Parathyroid adenoma (tissue), 2 donors: Measurements from ENCODE around the gene RNF112.
A peak's percentile ranks its signal among the peaks of the same experiment; 100 is the strongest.

ENCODE experiments used
- H2AFZ ChIP-seq: fragments of 300-600 bp; sonication (generic); one replicate; pipeline ENCODE4 v1.7.0; 2017; ENCODE audit warnings: antibody characterized with exemption, mild to moderate bottlenecking
- H3K27ac ChIP-seq: fragments of 300-600 bp; sonication (generic); one replicate; pipeline ENCODE4 v1.7.0; 2017
- H3K27me3 ChIP-seq: fragments of 300-600 bp; sonication (generic); one replicate; pipeline ENCODE4 v1.7.0; 2017; ENCODE audit warnings: low read length; ENCODE audit not compliant: control insufficient read depth, insufficient read depth
- H3K36me3 ChIP-seq: fragments of 300-600 bp; sonication (generic); one replicate; pipeline ENCODE4 v1.7.0; 2017; ENCODE audit warnings: low read length; ENCODE audit not compliant: control insufficient read depth, insufficient read depth
- H3K4me1 ChIP-seq: fragments of 300-600 bp; sonication (generic); one replicate; pipeline ENCODE4 v1.7.0; 2017; ENCODE audit warnings: control low read depth
- H3K4me2 ChIP-seq: fragments of 300-600 bp; sonication (generic); one replicate; pipeline ENCODE4 v1.7.0; 2017; ENCODE audit warnings: low read length
- H3K4me3 ChIP-seq: fragments of 300-600 bp; sonication (generic); one replicate; pipeline ENCODE4 v1.7.0; 2017; ENCODE audit warnings: low read depth, low read length
- H3K79me2 ChIP-seq: fragments of 300-600 bp; sonication (generic); one replicate; pipeline ENCODE4 v1.7.0; 2017; ENCODE audit warnings: control low read depth
- H3K9ac ChIP-seq: fragments of 300-600 bp; sonication (generic); one replicate; pipeline ENCODE4 v1.7.0; 2017; ENCODE audit warnings: mild to moderate bottlenecking
- H3K9me3 ChIP-seq: fragments of 300-600 bp; sonication (generic); one replicate; pipeline ENCODE4 v1.7.0; 2017; ENCODE audit warnings: low read length; ENCODE audit not compliant: control insufficient read depth
- TF ChIP-seq, protein P1 (sequence below): fragments of 300-600 bp; sonication (generic); IDR thresholded peaks from one replicate; pipeline ENCODE4 v1.7.0; 2017; ENCODE audit warnings: antibody characterized with exemption, mild to moderate bottlenecking
- donor health status: primary hyperparathyroidism.

The RNF112 gene

DNA sequence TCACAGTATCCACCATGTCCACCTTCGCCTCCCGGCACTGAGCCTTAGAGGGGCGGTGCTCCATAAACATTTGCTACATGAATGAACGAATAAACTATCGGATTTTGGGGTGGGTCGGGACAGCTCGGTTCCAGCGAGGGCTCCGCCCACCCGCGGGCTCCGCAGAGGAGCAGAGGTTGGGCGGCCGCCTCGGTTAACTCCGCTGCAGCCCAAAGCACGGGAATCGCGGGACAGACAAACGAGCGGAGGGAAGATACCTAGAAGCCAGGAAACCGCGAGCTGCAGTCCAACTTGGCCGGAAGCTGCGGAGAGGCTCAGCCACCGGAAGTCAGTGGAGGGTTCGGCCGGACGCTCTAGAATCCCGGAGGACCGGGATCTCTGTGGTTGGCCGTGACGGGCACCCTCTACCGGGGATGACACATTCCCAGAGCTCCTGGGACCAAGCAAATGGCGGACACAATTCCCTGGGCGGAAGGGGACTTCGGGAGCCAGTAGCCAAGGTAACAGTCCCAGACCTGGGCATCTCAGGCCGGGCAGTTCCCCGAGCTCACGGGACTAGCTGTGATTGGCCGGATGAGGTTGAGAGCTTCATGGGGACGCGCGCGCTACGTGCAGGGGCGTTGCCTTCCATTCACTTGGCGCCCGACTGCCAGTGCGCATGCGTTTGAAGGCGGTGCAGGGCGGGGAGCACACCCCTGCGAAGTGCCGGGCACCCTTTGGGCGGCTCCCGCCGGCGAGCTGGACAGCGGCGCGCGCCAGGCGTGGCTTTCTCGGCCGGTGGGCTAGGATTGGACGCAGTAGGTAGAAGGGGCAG is 33.2 kb upstream of the RNF112 start:
- Histone ChIP-seq H3K4me1 (peaks cover 7% of the 10 kb centered on the region), H3K36me3 (no peaks in the 10 kb centered on the region), H3K4me3 (peak overlapping the region; percentile 90), H3K9me3 (no peaks in the 10 kb centered on the region), H3K4me2 (peak overlapping the region; percentile 71), H2AFZ (peak overlapping the region; percentile 92), H3K27me3 (no peaks in the 10 kb centered on the region), H3K9ac (peak overlapping the region; percentile 70), H3K79me2 (peaks cover 2% of the 10 kb centered on the region), H3K27ac (peak overlapping the region; percentile 93)
- TF ChIP-seq, protein P1, sequence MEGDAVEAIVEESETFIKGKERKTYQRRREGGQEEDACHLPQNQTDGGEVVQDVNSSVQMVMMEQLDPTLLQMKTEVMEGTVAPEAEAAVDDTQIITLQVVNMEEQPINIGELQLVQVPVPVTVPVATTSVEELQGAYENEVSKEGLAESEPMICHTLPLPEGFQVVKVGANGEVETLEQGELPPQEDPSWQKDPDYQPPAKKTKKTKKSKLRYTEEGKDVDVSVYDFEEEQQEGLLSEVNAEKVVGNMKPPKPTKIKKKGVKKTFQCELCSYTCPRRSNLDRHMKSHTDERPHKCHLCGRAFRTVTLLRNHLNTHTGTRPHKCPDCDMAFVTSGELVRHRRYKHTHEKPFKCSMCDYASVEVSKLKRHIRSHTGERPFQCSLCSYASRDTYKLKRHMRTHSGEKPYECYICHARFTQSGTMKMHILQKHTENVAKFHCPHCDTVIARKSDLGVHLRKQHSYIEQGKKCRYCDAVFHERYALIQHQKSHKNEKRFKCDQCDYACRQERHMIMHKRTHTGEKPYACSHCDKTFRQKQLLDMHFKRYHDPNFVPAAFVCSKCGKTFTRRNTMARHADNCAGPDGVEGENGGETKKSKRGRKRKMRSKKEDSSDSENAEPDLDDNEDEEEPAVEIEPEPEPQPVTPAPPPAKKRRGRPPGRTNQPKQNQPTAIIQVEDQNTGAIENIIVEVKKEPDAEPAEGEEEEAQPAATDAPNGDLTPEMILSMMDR: peak; percentile 26

DNA sequence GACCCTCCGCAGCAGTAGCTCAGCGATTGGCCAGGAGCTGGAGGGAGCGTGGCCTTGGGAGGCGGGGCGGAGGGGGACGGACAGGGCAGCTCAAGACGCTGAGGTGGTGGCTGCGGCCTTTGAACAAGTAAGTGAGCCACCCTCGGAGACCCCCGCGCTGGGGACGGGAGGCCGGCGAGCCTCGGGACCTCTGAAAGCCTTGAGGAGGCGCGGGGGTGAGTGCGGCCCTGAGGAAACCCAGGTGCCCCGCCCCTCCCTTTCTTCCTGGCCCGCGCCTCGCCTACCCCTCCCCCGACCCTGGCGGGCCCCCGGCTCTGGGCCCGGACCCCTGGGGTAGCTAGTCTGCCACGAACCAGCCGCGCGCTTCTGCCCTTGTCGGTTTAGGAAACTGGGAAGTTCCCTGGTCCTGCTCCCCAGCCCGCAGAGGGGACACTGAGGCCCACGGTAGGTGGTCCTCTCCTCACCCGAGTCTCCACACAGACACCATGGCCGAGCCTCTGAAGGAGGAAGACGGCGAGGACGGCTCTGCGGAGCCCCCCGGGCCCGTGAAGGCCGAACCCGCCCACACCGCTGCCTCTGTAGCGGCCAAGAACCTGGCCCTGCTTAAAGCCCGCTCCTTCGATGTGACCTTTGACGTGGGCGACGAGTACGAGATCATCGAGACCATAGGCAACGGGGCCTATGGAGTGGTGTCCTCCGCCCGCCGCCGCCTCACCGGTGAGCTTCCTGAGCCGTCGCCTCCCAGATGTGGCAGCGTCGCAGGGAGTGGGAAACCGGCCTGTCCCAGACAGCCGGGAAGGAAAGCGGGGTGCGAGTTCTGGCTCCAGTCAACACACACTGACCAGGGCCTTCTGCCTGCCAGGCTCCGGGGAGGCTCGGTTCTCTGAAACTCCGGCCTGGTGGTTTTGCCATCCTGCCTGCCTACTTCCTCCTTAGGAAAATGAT is 32.3 kb upstream of the RNF112 start, which contains the start of gene MAPK7:
Gene MAPK7 (plus strand): TSS at position 83 of the 945 bp plus-strand sequence. CDS start 403 bp downstream, at position 486.
- peaks cover 7% of the 10 kb centered on the region for H3K4me1 ChIP-seq

DNA sequence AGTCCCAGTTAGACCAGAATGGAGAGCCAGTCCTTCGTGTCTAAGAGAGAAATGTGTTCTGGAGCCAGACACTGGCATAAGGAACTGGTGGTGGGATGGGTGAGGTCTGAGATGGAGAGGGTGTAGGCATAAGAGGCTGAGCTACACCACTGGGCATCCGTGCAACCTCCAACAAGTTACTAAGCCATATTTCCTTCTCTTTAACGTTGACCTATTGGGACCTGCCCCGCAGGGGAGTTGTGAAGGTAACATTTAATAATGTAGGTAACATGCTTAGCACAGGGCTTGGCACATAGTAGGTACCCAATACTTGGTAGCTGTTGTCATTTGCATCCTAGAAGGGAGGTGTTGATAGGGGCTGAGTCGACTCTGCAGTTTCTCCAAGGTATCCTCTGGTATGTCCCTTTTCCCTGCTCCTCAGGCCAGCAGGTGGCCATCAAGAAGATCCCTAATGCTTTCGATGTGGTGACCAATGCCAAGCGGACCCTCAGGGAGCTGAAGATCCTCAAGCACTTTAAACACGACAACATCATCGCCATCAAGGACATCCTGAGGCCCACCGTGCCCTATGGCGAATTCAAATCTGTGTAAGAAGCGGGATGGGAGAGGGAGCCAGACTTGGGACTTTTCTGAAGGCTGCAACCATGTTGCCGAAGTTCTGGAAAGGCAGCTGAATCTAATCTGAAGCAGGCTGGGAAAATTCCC is 31.5 kb upstream of the RNF112 start:
- H3K4me2 ChIP-seq: peak overlapping the region; percentile 71
- no peaks in the 10 kb centered on the region for H3K9me3 ChIP-seq
- TF ChIP-seq, protein P1: no peak
- no peak overlapping the region for H2AFZ ChIP-seq
- peaks cover 10% of the 10 kb centered on the region for H3K4me1 ChIP-seq
- no peaks in the 10 kb centered on the region for H3K36me3 ChIP-seq
- H3K9ac ChIP-seq: no peak overlapping the region
- peak overlapping the region; percentile 90 for H3K4me3 ChIP-seq
- H3K79me2 ChIP-seq: peaks cover 2% of the 10 kb centered on the region
- H3K27me3 ChIP-seq: no peaks in the 10 kb centered on the region
- H3K27ac ChIP-seq: no peak overlapping the region

More for the DNA sequence above, 32.3 kb upstream of the RNF112 start, which contains the start of gene MAPK7:
- Histone ChIP-seq H3K27ac (peak within 1 kb of the TSS; percentile 93), H2AFZ (peak within 1 kb of the TSS; percentile 92), H3K4me3 (peak within 1 kb of the TSS; percentile 90), H3K36me3 (no peaks in the 10 kb centered on the region), H3K79me2 (peaks cover 2% of the 10 kb centered on the region), H3K4me2 (peak within 1 kb of the TSS; percentile 71), H3K9me3 (no peaks in the 10 kb centered on the region), H3K27me3 (no peaks in the 10 kb centered on the region), H3K9ac (peak within 1 kb of the TSS; percentile 70)
- TF ChIP-seq, protein P1: no peak

DNA sequence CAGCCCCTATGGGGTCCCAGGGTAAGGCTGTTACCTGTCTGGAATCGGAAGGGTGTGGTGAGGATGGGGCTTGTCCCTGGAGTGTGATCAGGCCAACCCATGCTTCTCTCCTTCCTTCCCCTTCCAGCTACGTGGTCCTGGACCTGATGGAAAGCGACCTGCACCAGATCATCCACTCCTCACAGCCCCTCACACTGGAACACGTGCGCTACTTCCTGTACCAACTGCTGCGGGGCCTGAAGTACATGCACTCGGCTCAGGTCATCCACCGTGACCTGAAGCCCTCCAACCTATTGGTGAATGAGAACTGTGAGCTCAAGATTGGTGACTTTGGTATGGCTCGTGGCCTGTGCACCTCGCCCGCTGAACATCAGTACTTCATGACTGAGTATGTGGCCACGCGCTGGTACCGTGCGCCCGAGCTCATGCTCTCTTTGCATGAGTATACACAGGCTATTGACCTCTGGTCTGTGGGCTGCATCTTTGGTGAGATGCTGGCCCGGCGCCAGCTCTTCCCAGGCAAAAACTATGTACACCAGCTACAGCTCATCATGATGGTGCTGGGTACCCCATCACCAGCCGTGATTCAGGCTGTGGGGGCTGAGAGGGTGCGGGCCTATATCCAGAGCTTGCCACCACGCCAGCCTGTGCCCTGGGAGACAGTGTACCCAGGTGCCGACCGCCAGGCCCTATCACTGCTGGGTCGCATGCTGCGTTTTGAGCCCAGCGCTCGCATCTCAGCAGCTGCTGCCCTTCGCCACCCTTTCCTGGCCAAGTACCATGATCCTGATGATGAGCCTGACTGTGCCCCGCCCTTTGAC is 30.3 kb upstream of the RNF112 start:
- no peak overlapping the region for H2AFZ ChIP-seq
- H3K4me1 ChIP-seq: peaks cover 13% of the 10 kb centered on the region
- no peaks in the 10 kb centered on the region for H3K9me3 ChIP-seq
- peaks cover 2% of the 10 kb centered on the region for H3K79me2 ChIP-seq
- TF ChIP-seq, protein P1: no peak
- no peak overlapping the region for H3K9ac ChIP-seq
- no peak overlapping the region for H3K4me2 ChIP-seq
- H3K4me3 ChIP-seq: no peak overlapping the region
- no peak overlapping the region for H3K27ac ChIP-seq
- H3K36me3 ChIP-seq: no peaks in the 10 kb centered on the region
- no peaks in the 10 kb centered on the region for H3K27me3 ChIP-seq
